B cell (primary cell): ENCODE results near the gene TOLLIP.
"Not testable (repeated sequence)": the region's sequence is repeated elsewhere in the genome, so short reads cannot be mapped to it uniquely, and the experiment has no call there.

ENCODE experiments used
- CTCF ChIP-seq: fragments of 200-600 bp; IDR thresholded peaks from one replicate; pipeline ENCODE4 v1.8.0; 2022; ENCODE audit warnings: antibody characterized with exemption, mild to moderate bottlenecking
- EZH2 ChIP-seq: IDR thresholded peaks from 2 replicates; pipeline ENCODE4 v1.6.1; 2012; ENCODE audit warnings: borderline replicate concordance, low read depth, mild to moderate bottlenecking, moderate library complexity, low read length; ENCODE audit not compliant: insufficient read depth, poor library complexity, severe bottlenecking

- TF ChIP-seq CTCF, EZH2: not testable (repeated sequence)
Observed at GRCh38 chr11:1265480-1265879, 44.0 kb downstream of the TOLLIP start.
